ENCODE results near the gene COX8A.

- TF ChIP-seq, protein P1, sequence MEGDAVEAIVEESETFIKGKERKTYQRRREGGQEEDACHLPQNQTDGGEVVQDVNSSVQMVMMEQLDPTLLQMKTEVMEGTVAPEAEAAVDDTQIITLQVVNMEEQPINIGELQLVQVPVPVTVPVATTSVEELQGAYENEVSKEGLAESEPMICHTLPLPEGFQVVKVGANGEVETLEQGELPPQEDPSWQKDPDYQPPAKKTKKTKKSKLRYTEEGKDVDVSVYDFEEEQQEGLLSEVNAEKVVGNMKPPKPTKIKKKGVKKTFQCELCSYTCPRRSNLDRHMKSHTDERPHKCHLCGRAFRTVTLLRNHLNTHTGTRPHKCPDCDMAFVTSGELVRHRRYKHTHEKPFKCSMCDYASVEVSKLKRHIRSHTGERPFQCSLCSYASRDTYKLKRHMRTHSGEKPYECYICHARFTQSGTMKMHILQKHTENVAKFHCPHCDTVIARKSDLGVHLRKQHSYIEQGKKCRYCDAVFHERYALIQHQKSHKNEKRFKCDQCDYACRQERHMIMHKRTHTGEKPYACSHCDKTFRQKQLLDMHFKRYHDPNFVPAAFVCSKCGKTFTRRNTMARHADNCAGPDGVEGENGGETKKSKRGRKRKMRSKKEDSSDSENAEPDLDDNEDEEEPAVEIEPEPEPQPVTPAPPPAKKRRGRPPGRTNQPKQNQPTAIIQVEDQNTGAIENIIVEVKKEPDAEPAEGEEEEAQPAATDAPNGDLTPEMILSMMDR (IDR thresholded peaks at IDR 0.05), result no peak
- TF ChIP-seq POLR2A (IDR thresholded peaks at IDR 0.05), result no peak
Observed at GRCh38 chr11:64022125-64022784, 47.8 kb downstream of the COX8A start.

Data from uterus (tissue), 2 donors.